ENCODE results near the gene FAT4.

FAT4 gene

DNA sequence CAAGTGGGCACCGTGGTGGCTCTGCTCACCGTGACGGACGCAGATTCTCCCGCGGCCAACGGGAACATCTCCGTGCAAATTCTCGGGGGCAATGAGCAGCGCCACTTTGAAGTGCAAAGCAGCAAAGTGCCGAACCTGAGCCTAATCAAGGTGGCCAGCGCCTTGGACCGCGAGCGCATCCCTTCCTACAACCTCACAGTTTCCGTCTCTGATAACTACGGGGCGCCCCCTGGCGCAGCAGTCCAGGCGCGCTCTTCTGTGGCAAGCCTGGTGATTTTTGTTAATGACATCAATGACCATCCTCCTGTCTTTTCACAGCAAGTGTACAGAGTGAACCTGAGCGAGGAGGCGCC lies 2.7 kb downstream of the FAT4 start:
- DNase-seq (ENCODE audit: low spot score): peak; percentile 38

DNA sequence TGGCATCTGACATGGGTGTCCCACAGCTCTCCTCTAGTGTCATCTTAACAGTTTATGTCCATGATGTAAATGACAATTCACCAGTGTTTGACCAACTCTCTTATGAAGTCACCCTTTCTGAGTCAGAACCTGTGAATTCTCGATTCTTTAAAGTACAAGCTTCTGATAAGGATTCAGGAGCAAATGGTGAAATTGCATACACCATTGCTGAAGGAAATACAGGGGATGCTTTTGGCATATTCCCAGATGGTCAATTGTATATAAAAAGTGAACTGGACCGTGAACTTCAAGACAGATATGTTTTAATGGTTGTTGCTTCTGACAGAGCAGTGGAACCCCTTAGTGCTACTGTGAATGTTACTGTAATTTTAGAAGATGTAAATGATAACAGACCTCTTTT lies 4.6 kb downstream of the FAT4 start:
- no peak for DNase-seq (ENCODE audit: low spot score)

DNA sequence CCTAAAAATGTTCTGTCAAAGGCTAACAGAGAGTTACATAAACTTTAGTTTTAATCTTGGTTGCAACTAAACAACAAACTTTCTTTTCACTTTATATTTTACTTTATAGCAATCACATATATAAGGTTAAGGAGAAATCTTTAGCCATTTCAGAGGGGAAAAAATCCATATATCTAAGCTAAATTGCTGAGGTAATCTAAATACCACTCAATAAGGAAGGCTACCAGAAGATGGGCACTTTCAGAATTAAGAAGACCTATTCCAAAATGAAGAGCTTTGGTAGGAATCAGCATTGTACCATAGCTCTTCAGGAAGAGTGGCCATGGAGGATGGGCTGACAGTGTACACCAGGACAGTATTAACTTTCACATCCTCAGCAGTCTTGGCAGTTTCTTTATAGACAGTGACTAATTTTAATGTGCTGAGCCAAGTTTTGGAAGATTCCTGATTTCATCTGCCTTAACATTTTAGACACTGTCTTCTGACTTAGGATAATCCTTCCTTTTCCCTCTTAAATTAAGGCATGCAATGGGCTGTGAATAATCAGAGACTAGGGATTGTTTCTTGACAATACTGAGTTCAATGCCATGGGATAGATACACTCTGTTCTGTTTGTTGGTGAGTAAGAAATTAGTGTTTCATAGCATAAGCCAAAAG lies 7.1 kb downstream of the FAT4 start:
- DNase-seq (ENCODE audit: low spot score): peak; percentile 9

DNA sequence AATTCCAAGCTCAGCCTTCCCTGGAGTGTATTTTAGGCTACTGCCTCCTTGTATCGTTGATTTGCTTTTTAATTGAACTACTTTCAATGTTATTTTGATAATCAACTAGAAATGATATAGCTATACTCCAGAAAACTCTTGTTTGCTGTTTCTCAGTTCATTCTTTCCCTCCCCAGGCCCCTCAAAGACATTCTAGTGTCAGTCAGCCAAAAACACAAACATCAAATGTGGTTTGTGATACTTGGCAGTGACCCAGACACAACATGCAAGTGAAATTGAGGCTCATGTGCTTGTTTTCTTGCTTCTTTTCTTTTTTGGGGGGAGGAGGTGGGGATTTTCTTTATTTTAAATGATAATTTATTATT lies 7.6 kb downstream of the FAT4 start:
- DNase-seq (ENCODE audit: low spot score): peak; percentile 7

DNA sequence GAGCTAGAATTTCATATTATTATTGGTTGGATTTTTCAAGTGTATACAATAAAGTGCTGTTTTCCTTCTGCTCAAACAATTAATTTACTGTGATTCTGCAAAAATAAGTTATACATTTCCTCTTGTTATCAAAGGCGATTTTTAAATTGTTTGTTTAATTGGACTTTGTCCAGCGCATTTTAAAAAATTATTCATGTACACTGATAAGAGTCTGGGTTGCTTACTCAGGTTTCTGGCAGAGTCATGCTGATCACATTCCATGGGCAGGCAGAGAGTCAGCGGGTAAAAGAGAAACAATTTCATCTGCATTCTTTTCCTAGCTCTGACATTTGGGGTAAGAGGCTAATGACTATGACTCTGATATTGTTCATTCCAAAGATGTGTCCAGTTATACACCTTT lies 8.9 kb downstream of the FAT4 start:
- DNase-seq (ENCODE audit: low spot score): peak; percentile 60

DNA sequence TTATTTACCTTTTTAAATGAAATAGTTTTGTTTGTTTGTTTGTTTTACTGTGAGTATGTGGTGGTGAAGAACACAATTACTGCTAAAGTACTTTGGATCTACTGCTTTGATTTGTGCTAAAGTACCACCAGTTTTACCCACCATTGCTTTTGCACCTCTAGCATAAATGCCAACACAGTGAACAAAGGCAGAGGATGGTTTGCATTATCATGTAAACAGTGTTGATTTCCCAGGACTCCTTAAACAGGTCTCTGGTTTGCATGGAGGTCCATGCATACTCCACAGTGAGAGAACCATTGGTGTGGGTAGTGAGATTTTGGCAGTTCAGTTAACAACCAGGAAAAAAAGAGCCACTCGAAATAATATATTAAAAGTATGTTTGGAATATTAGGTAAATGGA lies 11.0 kb downstream of the FAT4 start:
- no peak for DNase-seq (ENCODE audit: low spot score)

DNA sequence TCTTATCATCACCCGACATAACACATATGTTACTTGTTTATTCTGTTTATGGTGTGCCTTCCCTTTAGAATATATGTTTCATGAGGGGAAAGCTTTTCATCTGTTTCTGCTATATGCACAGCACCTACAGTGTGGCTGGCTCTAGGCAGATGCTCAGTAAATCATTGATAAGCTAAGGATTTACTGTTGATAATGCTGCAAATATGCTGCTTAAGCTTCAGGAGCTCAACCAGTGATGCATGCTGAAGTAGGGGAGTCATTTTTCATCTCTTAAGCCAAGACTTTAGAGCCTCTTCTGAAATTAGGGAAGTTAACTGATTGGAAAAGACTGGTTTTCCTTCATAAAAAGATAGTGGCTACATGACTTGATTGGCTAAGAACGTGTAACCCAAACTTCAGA lies 16.4 kb downstream of the FAT4 start:
- DNase-seq (ENCODE audit: low spot score): no peak

DNA sequence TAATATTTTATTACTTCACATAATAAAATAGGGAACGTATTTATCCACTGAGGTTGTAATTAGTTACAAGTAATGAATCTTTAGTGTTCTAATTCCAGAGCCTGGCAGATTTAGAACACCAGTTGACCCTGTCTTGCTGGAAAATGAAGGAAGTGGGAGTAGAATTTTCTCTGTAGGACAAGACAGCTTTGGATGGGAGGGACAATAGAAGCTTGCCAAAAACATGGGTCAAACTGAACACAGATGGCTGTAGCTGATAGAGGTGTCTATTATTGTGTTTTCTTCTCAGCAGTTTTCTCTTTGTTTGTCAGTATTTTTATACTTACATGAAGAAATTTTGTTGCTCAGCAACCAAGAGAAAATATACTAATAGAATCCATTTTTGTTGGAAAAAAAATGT lies 20.2 kb downstream of the FAT4 start:
- no peak for DNase-seq (ENCODE audit: low spot score)

DNA sequence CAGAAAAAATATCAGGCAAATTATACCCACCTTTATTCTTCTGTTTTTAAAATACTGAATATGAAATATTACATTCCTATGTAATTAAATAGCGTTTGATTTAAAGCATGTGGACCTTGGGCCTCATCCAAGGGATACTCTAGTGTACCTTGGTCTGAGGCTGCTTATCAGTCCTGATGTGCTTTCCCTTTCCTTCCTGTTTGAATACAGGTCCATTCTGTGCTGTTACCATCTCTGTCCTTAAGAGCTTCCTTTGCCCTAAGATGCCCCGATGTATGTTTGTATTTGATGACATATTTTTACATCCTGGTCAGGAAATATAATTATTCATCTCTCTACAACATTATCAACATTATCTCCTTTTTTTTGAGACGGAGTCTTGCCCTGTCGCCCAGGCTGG lies 24.1 kb downstream of the FAT4 start:
- DNase-seq (ENCODE audit: low spot score): no peak

DNA sequence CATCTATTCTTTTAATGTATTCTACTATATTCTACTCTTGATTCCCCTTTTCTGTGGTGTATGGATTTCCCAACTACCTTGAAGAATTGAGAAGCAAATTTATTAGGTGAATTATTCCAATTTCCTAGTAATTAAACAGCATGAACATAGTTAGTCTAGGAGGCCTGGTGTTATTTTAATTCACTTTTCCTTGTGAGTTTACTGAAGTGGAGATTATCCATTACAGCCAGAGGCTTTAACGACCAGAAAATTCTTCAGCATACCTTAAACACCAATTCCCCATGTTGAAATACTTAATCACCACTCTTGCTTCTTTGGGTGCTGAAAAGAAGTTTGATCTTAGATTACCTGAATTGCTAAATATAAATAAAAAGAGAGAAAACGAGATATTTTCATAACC lies 29.4 kb downstream of the FAT4 start:
- no peak for DNase-seq (ENCODE audit: low spot score)

DNA sequence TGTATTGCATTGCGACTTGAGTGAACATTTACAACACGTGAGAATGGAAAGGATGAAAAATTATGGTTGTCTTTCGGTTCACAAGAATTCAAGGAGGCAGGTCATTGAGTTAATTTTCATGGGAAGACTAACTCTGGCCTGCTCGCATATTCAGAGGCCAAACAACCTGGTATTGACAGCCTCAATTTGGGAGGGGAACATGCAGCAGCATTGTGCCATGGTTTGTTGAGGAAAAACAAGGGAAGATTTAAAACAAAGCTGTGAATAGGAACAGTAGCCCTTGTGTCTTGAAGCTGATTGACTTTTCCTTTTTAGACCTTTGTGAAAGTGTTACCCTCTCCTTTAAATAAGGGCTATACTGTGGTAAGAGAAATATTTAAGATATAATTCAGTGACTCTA lies 31.9 kb downstream of the FAT4 start:
- DNase-seq (ENCODE audit: low spot score): no peak

DNA sequence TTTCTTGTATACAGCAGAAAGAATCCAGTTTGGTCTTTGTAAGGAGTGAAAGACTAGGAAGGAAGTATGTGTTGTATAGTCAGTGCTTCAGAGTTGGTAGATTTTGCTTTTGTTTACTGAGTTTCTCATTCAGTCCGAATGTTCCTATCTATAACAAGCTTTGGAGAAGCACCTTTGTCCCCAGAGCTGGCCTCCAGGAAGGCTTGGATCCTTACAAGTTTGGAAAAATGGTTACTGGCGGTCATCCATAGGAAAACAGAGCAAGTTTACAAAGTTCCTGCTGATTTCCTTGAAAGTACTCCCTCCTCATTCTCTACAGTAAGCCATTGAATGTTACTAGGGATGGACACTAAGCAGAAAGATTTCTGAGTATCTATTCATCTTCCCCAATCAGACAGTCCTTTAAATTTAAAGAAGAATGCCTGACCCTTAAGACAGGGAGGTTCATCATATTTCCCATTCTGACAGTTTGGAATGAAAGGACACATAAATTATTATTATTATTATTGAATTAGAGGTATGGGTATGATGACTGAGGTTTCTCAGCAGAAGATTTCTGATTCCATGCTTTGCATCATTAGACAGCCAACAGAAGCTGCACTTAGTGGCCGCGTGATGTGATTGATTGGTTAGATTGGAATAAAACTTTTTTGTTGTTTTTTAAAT lies 35.8 kb downstream of the FAT4 start:
- DNase-seq (ENCODE audit: low spot score): no peak

DNA sequence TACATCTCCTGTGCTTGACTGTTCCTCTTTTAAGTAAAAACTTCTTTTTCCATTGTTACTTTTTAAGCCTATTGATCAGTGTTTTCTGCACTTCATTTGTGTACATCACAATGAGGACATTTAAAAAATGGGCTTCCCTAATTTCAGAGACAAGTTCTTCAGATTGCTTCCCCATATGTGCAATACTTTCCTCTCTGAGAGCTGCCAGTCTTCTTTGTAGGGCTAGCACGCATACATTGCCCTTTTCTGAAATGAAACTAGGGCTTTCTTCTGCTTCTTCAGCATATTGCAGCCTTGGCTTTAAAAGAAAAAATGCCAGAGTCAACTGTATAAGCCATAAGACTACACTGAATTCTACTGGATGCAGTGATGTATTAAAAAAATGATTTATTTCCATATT lies 37.8 kb downstream of the FAT4 start:
- DNase-seq (ENCODE audit: low spot score): no peak

DNA sequence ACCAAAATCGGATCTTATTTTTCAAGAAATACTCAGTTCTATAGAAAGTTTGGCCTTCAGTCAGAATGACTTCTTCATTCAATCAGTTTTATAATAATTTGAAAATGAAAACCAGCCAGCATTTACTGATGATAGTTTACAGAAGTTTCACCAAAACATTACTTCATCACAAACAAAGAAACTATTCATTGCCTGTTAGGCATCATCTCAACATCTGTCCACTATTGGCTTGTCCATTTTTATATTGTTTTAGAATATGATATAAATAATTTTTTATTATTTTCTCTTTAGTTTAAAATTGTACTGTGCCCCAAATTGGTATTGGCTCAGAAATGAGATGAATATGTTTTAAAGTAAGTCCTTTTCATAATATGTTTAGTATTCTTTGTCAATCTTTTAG lies 38.4 kb downstream of the FAT4 start:
- DNase-seq (ENCODE audit: low spot score): no peak

DNA sequence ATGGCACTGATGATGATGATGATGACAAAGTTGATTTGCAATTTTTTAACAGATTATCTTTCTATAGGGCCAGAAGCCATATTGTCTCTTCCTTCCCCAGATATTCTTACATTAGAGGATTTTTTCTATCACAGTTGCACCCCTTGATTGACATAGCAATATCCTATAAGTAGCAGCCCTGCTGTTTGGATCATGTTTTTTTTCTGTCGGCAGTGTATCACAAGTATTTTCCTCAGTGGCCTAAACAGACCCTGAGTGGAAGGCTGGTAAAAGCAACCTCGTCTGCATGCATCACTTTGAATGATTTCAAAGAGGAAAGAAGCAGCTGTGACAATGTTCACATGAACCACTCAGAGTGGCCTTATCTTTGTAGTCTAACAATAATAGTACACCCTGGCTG lies 41.0 kb downstream of the FAT4 start:
- DNase-seq (ENCODE audit: low spot score): no peak

DNA sequence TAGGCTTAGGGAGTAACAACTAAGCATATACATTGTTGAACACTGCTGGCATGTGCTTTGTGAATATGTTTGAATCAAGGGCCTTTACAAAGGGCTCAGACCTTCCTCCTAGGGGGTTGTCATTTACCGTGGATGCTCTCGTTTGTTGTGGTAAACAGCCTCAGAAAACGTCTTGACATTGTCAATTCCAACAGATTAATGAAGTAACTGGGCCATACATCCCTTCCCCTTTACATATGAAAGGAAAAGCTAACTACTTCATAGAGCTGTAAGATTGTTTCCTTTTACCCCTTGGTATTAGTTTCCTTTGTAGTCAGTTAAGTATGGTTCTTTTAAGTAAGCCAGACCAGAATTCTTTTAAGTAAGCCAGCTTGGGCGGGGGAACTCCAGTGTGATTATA lies 42.9 kb downstream of the FAT4 start:
- no peak for DNase-seq (ENCODE audit: low spot score)

DNA sequence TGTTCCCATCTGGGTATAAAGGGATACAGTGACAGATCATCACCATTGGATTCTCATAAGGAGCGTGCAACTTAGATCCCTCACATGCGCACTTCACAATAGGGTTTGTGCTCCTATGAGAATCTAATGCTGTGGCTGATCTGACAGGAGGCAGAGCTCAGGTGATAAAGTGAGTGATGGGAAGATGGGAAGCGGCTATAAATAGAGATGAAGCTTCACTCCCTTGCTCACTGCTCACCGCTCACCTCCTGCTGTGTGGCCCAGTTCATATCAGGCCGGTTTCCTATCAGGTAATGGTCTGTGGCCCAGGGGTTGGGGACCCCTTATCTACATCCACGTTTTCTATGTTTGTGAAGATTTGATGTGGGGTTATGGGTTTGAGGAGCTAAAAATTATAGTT lies 43.7 kb downstream of the FAT4 start:
- no peak for DNase-seq (ENCODE audit: low spot score)

DNA sequence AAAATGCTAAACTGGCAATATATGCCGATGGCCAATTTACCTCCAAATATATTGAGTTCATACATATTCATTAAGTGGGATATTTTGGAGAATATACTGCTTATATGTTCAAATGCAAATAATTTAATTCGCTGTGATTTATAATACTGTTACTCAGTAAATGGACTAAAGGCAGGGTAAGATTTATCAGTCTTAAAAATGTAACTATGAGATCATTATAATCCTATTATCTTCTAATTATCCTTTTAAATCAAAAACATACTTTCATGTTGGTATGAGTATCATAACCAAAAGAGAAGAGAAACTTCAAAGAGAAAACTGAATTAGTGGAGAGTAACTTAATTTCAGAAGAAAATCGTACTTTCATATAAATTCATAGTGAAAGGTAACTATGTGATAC lies 44.6 kb downstream of the FAT4 start:
- DNase-seq (ENCODE audit: low spot score): no peak

DNA sequence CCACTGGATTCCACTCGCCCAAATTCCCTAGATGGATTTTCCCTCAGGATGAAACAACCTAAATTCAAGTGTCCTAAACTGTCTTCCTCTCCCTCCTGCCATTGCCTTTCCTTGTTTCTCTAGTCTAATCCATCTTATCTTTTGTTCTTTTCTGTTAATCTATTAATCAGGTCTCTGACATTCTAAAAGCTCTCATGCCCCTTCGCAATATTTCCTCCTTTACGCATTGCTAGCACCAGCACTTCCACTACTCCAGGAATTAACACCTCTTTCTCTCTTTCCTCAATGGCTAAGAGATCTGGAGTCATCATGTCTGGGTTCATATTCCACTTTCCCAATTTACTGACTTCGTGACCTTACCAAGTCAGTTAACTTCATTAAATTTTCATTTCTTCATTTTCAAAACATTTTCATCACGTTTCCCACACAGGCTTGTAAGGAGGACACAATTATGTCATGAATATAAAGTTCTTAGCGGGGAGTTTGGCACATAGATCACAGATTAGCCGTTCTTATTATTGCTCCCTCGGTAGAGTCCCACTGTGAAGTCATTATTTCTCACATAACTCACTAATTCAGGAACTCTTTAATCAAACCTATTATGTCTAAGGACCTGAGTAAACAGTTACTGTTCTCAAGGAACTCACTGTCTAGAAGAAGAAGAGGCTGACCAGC lies 45.3 kb downstream of the FAT4 start:
- DNase-seq (ENCODE audit: low spot score): no peak

DNA sequence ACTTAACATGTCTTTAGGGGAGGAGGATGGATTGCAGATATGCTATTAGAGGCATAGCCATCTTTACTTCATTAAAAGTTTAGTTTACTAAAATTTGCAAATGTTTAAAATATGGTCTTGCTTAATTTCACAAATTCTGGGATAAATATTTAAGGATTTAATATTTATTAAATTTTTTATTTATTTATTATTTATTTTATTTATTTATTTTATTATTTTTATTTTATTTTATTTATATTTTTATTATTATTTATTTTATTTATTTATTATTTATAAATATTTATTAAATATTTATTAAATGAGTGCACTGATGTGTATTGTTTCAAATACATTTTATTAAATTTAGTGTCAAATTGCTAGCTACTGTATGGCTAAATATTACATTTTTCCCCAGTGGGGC lies 46.0 kb downstream of the FAT4 start:
- no peak for DNase-seq (ENCODE audit: low spot score)

All from kidney capillary endothelial cell (primary cell).